NCI-H82 (cell line): ENCODE results near the gene FSHB.
A peak's percentile ranks its signal among the peaks of the same experiment; 100 is the strongest.
"Not testable (repeated sequence)": the region's sequence is repeated elsewhere in the genome, so short reads cannot be mapped to it uniquely, and the experiment has no call there.

Experiments used
- DNase-seq: peaks from one replicate; lab custom pipeline; 2025; lab: John Stamatoyannopoulos, UW

The FSHB gene

DNA sequence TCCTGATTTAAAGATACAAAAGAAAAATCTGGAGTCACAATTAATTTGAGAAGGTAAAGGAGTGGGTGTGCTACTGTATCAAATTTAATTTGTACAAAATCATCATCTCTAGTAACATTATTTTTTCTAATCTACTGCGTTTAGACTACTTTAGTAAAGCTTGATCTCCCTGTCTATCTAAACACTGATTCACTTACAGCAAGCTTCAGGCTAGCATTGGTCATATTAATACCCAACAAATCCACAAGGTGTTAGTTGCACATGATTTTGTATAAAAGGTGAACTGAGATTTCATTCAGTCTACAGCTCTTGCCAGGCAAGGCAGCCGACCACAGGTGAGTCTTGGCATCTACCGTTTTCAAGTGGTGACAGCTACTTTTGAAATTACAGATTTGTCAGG, at the start of gene FSHB:
TSS of gene FSHB (plus strand) at position 301 of the 400 bp plus-strand sequence. CDS start 889 bp downstream, outside the sequence.
- no peak for DNase-seq

DNA sequence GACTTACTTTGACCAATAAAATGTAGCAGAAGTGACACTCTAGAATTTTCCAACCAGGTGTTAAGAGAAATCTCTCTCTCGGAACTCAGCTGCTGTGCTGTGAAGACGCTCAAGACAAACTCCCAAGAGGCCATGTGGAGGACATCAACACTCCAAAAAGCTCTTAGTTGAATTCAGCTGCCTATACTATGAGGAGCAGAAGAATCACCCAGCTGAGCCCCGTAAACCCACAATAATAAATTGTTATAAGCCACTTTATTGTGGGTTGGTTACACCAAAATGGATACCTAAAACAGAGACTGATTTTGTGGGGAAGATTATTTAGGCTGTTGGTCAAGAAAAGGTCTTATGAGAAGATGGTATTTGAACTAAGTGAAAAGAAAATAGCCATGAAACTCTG, 44.1 kb upstream of the FSHB start:
- DNase-seq = no peak

DNA sequence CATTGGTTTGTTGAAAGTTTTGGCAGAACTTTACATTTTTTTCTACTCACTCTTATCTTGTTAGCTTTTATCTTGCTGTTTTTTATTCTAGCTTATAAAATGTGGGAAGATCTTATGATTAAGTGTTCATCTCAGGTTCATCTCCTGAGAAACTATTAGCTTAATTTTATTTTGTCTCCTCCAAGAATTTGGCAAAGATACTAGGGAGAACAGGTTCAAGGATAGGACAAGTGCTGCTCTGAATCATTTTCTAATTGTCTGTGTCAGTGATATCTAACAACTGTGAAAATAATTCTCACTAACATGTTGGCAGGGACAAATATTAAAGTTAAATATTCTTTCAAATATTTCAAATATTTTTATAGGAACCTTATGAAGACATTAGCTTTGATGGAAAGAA, 38.2 kb upstream of the FSHB start:
- DNase-seq = no peak

GRCh38 chr11:30196400-30197206, 34.2 kb upstream of the FSHB start:
- DNase-seq = peak; percentile 88

DNA sequence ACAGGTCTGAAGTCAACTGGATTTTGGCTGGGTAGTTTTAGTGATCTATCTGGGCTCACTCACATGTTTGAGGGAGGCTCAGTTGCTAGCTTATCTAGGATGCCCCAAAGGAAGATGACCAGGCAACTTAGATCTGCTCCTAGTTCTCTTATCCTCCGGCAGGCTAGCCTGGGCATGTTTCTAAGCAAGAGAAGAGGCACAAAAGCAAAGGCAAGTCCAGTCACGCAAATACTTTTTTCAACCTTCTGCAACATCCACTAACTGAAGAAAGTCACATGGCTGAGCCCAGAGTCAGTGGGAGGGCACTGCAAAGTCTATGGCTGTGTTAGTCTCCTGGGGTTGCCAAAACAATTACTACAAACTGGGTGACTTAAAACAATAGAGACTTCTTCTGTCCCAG, 32.9 kb upstream of the FSHB start:
- no peak for DNase-seq

DNA sequence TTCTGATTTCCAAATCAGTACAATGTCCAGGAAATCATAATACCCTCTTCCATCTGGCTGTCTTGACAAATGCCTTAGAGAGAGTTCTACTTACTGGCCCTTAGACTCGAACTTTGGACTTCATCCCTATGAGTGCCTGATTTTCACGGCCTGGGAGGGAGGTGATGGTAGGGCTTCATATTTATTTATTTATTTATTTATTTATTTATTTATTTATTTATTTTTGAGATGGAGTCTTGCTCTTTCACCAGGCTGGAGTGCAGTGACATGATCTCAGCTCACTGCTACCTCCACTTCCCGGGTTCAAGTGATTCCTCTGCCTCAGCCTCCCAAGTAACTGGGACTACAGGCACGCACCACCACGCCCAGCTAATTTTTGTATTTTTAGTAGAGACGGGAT, 27.8 kb upstream of the FSHB start:
- not testable (repeated sequence) for DNase-seq

- DNase-seq = no peak
Observed at GRCh38 chr11:30203850-30204249, 27.0 kb upstream of the FSHB start.

- DNase-seq = peak; percentile 5
Observed at GRCh38 chr11:30206249-30206996, 24.4 kb upstream of the FSHB start.

GRCh38 chr11:30210357-30210756, 20.5 kb upstream of the FSHB start:
- DNase-seq = no peak

- no peak for DNase-seq
Observed at GRCh38 chr11:30216534-30216933, 14.3 kb upstream of the FSHB start.

GRCh38 chr11:30218278-30218677, 12.5 kb upstream of the FSHB start:
- no peak for DNase-seq

- DNase-seq = no peak
Observed at GRCh38 chr11:30225642-30226041, 5.2 kb upstream of the FSHB start.

DNA sequence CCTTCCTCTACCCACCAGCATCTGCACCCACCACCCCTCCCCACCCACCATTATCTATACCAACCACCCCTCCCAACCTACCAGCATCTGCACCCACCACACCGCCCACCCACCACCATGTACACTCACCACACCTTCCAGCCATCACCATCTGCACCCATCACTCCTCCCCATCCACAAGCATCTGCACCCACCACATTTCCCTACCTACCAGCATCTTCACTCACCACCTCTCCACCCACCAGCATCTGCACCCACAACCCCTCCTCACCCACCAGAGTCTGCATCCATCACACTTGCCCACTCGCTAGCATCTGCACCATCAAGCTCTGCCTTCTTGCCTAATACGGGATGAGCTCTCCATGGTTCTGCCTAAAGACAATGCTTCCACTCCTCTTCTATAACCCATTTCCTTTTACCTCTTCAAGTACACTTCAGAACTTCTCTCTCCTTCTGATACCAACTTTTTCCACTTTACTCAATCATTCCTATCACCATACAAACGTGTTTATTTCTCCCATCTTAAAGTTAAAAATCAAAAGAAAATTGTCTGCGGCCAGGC, 2.4 kb upstream of the FSHB start:
- DNase-seq = no peak

- no peak for DNase-seq
Observed at GRCh38 chr11:30239025-30239424, 8.2 kb downstream of the FSHB start.

GRCh38 chr11:30244265-30244664, 13.5 kb downstream of the FSHB start:
- DNase-seq = no peak

DNA sequence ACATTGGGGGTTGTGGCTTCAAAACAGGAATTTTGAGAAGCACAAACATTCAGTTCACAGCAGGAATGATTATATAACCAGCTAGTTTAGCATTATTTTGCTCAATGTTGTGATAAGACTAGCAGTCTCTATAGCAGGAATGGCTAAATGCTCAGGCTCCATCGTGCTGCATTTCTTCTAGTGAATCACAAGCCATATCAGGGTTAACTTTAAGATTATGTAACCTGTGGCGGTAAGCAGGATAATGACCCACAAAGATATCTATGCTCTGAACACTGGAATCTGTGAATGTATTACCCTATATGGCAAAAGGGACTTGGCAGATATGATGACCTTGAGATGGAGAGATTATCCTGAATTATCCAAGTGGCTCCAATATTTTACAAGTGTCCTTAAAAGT, 14.8 kb downstream of the FSHB start:
- no peak for DNase-seq

GRCh38 chr11:30254307-30255298, 23.8 kb downstream of the FSHB start:
- DNase-seq = no peak

DNA sequence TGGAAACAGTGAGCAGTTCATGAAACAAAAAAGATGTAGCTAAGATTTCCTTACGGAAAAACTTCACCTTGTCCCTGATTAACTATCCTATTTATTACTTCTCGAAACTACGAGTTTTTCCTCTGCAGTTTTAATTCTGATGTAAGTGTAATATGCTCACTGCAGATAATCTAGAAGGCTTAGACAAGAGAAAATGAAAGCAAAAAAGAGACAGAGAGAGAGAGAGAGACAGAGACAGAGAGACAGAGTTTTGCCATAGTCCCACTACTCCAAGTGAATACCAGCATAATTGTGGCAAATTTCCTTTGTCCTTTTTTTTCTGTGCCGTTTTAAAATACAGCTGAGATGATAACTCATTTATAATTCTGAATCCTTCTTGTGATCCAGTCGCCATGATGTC, 24.8 kb downstream of the FSHB start:
- DNase-seq = no peak

DNA sequence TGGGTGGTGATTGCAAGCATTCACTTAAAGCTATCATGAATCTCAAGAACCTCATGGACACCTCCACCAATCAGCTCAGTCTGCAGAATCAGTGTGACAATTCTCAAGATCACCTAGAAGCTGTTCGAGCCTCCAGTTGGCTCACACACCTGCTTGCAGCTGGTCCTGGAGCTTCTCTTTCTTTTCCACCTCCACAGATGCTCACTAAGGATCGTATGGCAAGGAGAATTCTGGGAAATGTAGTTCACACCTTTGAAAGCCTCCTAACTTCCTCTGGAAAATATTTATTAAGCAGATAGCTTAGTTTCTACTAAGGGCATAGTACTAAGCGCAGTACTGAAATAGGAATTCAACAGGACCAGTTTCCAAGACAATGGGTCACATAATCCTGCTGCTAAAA, 26.2 kb downstream of the FSHB start:
- peak; percentile 14 for DNase-seq

DNA sequence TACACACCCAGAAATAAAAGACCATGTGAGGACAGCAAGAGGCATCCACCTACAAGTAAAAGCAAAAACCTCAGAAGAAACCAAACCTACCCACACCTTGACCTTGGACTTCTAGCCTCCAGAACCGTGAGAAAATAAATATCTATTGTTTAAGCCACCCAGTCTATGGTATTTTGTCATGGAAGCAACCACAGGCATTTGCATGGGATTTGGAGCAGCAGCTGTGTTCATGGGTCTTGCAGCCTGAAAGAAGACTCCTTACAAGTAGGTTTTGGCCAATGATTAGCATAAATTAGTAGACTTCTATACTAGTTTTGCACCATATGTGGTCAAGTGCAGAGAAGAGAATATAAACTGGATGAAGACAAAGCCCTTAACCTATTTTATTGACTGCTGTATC, 27.9 kb downstream of the FSHB start:
- DNase-seq = no peak

DNA sequence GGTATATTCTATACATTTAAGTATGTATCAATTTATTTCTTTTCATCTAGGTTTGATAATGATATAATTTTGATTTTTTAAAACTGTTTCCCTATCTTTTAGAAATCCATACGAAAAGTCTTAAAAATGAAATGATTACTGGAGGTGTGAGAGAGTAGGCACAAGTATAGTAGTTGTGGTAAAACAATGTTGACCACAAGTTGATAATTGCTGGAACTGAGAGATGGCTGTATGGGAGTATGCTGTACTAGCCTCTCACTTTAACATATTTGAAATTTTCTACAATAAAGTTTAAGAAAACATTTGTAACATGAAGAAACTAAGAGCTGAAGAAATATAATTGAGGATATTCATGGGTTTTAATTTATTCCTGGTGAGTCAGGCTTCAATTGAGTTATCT, 30.0 kb downstream of the FSHB start:
- DNase-seq = no peak

- DNase-seq = no peak
Observed at GRCh38 chr11:30261821-30262220, 31.0 kb downstream of the FSHB start.
